Nephron (organoid): ENCODE results near the gene NEIL1.

Source experiments
- H3K27ac Mint-ChIP-seq, 3 experiments: 2 replicates each; pipeline ENCODE4 v1.8.0; 2020; ENCODE audit warnings: mixed read lengths in 3 of 3, mild to moderate bottlenecking in 2 of 3, moderate library complexity in 1 of 3
- H3K27me3 Mint-ChIP-seq: 2 replicates; pipeline ENCODE4 v1.8.0; 2021; ENCODE audit warnings: low read depth, mild to moderate bottlenecking, moderate library complexity, mixed read lengths
- H3K36me3 Mint-ChIP-seq: 2 replicates; pipeline ENCODE4 v1.8.0; 2020; ENCODE audit warnings: low read depth, mixed read lengths
- H3K4me1 Mint-ChIP-seq: 2 replicates; pipeline ENCODE4 v1.8.0; 2020; ENCODE audit warnings: mixed read lengths
- H3K4me3 Mint-ChIP-seq, 3 experiments: 2 replicates each; pipeline ENCODE4 v1.8.0; 2020; ENCODE audit warnings: mild to moderate bottlenecking in 3 of 3, mixed read lengths in 3 of 3, moderate library complexity in 2 of 3
- H3K9me3 Mint-ChIP-seq: 2 replicates; pipeline ENCODE4 v1.8.0; 2020; ENCODE audit warnings: mixed read lengths
- CTCF ChIP-seq, 3 experiments: fragments of 200-600 bp; sonication (generic); IDR thresholded peaks; one replicate each; pipeline ENCODE4 v1.5.0; 2021; ENCODE audit warnings: antibody characterized with exemption in 3 of 3; ENCODE audit not compliant: unreplicated experiment in 3 of 3

NEIL1 gene

GRCh38 chr15:75350601-75351361 lies 3.9 kb downstream of the NEIL1 start:
- Mint-ChIP-seq H3K4me3 (peak overlapping the region; percentile 44 to 82 (median 68)), H3K9me3 (no peaks in the 10 kb centered on the region), H3K27me3 (peaks cover 15% of the 10 kb centered on the region), H3K4me1 (no peaks in the 10 kb centered on the region), H3K36me3 (peaks cover 6% of the 10 kb centered on the region), H3K27ac (no peak overlapping the region)
- no peak for TF ChIP-seq CTCF (IDR thresholded peaks at IDR 0.05; ENCODE audit: unreplicated experiment in 3 of 3)

GRCh38 chr15:75352186-75353080 lies 5.6 kb downstream of the NEIL1 start:
- no peaks in the 10 kb centered on the region for H3K4me1 Mint-ChIP-seq
- H3K4me3 Mint-ChIP-seq = no peak overlapping the region
- H3K9me3 Mint-ChIP-seq = no peaks in the 10 kb centered on the region
- H3K27ac Mint-ChIP-seq = no peak overlapping the region
- H3K27me3 Mint-ChIP-seq = peaks cover 4% of the 10 kb centered on the region
- no peak for TF ChIP-seq CTCF (IDR thresholded peaks at IDR 0.05; ENCODE audit: unreplicated experiment in 3 of 3)
- peaks cover 6% of the 10 kb centered on the region for H3K36me3 Mint-ChIP-seq

- Mint-ChIP-seq H3K9me3 (no peaks in the 10 kb centered on the region), H3K36me3 (peaks cover 6% of the 10 kb centered on the region), H3K27ac (no peak overlapping the region), H3K27me3 (no peaks in the 10 kb centered on the region), H3K4me1 (no peaks in the 10 kb centered on the region), H3K4me3 (no peak overlapping the region)
- no peak for TF ChIP-seq CTCF (IDR thresholded peaks at IDR 0.05; ENCODE audit: unreplicated experiment in 3 of 3)
Observed at GRCh38 chr15:75353604-75354003, 6.8 kb downstream of the NEIL1 start.

GRCh38 chr15:75354454-75354853 lies 7.6 kb downstream of the NEIL1 start:
- Mint-ChIP-seq H3K4me1 (no peaks in the 10 kb centered on the region), H3K36me3 (peaks cover 6% of the 10 kb centered on the region), H3K4me3 (no peak overlapping the region), H3K27me3 (no peaks in the 10 kb centered on the region), H3K9me3 (no peaks in the 10 kb centered on the region), H3K27ac (no peak overlapping the region)
- TF ChIP-seq CTCF (IDR thresholded peaks at IDR 0.05; ENCODE audit: unreplicated experiment in 3 of 3) = no peak

GRCh38 chr15:75355369-75355768 lies 8.5 kb downstream of the NEIL1 start:
- H3K9me3 Mint-ChIP-seq = no peaks in the 10 kb centered on the region
- TF ChIP-seq CTCF (IDR thresholded peaks at IDR 0.05; ENCODE audit: unreplicated experiment in 3 of 3) = no peak
- H3K27ac Mint-ChIP-seq = no peak overlapping the region
- H3K4me3 Mint-ChIP-seq = no peak overlapping the region
- H3K27me3 Mint-ChIP-seq = no peaks in the 10 kb centered on the region
- no peaks in the 10 kb centered on the region for H3K4me1 Mint-ChIP-seq
- peaks cover 8% of the 10 kb centered on the region for H3K36me3 Mint-ChIP-seq
